Hepatic stellate cell (primary cell): ENCODE data around the gene CTTN.
"Not testable (repeated sequence)": the region's sequence is repeated elsewhere in the genome, so short reads cannot be mapped to it uniquely, and the experiment has no call there.

ENCODE experiments used
- DNase-seq: peaks from one replicate; pipeline ENCODE4 v3.0.0; 2011; ENCODE audit warnings: low spot score

Gene CTTN

DNA sequence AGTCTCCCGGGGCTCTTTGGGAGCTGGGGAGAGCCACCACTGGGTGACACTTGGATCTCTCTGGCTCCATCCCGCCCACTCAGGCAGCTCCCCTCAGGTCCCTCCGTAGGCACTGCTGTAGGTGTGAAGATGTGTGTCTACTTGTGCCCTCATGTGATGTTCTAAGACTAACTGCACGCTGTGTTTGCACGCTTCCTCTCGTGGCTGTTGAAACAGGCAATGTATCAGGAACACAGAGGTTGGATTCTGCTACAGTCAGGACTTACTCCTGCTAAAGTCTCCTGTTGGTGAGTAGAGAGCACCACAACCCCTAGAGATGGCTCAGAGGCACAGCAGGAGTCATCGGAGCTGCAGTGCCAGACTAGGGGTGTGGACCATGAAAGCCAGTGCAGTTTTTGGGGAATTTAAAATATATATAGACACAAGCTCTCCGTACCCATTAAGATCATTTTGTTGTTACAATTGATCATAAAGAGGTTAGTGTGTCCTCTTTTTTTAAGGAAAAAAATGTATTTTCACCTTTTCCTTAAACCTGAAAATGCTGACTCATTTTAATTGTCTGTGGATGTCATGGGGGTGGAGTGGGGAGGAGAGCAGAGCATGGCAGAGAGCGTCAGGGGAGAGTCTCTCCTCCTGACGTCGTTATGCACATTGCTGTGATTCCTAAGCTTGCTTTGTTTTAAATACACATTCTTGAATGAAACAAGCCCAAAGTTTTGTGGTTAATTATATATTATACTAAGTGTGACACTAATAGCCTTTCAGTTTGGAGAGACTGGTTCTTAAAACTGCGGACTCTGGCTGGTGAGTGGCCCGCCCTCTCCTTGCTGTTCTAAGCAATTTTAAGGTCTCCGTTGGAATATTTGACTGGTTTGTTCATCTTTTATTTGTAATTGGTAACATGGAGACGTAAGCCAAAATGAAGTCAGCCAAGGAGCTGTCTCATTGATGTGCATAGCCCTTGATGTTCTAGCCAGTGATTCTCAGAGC is 16.2 kb upstream of the CTTN start:
- DNase-seq: peak; percentile 54

DNA sequence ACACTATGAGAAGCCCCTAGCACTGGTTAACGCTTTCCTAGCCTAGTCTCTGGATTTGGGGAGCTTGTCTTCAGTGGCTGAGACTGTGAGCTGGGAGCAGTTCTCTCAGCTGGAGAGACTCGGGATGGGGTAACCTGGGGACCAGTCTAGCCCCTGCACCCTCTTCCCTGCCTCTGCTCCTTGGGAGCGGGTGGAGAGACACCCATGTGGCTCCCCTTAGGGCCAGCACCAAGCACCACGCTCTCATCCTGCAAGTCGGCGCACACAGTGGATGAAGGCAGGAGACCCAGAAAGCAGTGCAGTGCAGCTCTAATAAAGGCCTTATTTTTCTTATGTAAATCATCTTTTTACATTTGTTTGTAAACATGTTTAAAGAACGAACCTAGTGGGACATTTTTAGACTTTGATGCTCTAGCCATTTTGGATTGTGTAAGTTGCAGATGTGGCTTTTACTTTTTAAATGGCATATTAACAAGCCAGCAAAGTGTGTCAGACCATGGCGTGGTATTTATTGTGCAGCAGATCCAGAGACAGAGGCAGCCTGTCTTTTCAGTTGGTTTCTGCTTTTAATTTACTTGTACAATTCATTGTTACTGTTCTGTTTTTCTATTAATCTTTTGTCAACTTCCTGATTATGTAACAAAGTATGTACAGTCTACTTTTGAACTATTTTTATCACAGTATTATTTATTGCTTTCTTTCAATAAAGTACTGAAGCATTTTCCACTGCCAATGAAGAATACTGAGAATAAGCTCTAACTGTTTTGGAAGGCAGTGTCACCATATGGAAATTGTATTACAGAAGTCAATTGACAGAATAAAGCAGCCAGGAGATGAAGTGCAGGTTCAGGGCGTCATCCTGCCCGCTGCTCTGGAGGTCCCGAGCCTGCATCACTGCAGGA is 14.4 kb upstream of the CTTN start:
- no peak for DNase-seq

DNA sequence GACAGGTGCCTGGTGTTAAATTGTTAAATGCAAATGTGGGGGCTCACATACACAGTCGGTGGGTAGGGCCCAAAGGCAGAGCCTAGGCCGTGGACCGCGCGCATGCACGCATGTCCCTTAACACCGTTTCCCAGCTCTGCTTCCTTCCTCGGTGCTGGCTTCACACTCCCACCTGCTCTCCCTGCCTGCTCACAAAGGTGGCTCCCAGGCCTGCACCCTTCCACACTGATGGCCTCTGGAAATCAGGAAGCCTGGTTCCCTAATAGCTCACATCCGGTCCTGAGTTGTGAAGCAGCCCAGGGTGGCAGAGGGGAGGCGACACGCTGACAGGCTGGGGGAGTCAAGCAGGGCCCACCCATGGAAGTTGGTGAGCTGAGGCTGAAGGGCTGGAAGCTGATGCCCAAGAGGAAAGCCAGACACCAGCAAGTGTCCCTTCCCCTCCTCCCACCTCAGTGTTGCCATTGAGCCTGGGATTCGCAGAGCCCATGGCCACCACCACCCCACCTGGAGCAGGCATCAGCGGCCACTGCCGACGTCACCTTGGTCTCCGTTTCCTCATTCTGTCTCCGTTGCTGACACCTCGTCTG is 13.7 kb upstream of the CTTN start:
- no peak for DNase-seq

DNA sequence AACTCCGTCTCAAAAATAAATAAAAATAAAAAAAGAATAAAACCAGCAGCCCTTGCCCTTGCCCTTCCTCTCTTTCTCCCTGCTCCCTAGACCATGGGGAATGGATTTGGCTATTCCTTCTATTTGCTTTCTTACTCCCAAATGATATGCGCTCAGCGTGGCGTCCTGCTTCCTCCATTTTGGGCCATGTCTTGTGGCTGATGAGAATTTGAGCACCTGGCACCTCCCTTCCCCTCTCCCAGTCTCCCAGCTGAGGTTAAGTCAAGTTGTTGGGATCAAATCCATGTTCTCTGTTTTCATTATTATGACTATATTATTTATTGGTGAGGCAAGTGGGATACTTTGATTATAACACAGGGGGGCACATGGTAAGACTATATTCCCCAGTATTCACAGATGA is 10.8 kb upstream of the CTTN start:
- DNase-seq: no peak

DNA sequence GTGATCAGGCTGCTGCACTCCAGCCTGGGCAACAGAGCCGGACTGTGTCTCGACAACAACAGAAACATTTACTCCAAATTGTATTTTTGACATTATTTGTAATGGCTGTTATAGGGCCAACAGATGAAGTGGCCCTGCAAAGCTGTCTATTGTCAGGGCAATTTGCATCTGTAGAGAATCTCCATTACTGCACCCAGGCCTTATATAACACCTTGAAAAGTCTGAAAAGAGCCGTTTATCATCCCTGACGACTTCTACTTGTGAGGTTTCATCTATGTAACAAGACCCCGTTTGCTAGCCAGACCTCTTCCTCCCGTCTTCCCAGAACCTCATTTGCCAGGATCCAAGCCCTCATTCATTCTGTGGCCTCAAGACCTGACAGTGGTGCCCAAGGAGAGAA is 9.1 kb upstream of the CTTN start:
- DNase-seq: no peak

DNA sequence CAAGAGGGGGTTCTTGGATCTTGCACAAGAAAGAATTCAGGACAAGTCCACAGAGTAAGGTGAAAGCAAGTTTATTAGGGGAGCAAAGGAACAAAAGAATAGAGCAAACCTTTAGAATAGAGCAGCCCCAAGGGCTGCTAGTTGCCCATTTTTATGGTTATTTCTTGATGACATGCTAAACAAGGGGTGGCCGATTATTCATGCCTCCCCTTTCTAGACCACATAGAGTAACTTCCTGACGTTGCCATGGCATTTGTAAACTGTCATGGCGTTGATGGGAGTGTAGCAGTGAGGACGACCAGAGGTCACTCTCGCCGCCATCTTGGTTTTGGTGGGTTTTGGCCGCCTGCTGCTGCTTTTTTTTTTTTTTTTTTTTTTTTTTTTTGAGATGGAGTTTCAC is 7.4 kb upstream of the CTTN start:
- DNase-seq: not testable (repeated sequence)

DNA sequence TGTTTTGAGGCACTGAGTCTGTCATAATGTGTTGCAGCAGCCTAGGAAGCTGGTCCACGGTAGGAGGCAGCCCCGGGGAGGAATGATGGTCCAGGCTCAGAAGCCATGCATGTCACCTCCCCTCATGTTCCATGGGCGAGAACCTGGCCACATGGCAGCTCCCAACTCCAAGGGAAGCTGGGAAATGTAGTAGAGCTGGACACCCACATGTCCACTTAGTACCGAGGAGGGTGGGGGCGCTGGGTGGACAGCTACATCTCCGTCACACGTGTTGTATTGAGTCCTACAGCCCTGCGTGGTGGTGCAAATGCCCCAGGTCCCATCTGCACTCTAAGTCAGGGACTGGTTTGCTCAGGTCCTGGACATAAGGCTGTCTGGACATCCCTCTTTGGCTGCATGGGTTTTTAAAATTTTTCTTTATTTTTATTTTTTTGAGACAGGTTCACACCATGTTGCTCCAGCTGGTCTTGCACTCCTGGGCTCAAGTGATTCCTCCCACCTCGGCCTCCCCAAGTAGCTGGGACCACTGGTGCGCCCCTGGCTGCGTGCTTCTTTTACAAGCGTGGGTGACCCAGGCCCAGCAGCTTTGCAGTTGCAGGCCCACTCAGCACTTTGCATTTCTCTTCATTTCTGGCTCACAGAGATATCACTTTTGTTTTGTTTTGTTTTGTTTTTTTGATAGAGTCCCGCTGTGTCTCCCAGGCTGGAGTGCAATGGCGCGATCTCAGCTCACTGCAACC is 3.9 kb upstream of the CTTN start:
- DNase-seq: no peak

DNA sequence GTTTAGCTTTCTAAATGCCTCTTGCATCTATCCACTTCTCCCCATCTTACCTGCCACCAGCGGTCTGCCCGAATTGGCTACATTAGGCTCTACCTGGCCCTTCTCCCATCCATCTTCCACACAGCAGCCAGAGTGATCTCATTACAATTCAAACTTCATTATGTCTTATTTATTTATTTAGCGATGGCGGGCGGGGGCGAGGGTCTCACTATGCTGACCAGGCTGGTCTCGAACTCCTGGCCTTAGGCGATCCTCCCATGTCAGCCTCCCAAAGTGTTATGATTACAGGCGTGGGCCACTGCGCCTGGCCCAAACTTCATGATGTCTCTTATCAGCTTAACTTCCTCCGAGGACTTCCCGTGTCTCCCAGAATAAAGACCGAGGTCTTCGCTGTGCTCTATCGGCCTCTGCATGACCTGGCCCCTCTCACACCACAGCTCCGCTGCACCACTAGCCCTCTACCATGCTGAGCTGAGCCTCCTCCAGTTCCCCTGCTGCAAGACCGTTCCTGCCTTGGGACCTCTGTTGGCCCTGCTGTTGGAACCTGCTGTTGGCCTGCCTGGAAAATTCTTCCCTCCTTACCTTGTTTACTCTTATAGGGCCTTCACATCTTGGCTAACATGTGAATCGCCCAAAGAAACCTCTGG is 870 bp upstream of the CTTN start:
- DNase-seq: peak; percentile 28

- DNase-seq: no peak
Measured at GRCh38 chr11:70398834-70399680, 728 bp downstream of the CTTN start.

DNA sequence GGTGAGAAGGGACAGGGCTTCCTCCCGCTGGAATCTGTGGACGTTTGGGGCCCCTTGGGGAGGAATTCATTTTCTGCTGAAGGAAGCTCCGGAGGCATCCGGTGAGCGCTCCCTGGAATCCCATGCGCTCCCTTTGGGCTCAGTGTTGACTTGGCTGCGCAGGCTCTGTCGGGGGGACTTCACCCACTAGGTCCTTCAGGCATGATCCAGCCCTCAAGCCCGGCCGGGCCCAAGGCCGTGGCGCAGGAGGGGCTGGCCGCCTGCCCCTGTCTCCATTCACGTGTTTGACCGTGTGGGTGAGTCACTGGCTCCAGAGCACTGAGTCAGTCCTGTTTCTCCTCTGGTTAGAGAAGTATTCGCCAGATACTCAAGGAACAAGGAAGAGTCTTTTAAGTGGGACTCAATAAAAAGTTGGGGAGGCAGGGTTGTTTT is 1.4 kb downstream of the CTTN start:
- peak; percentile 97 for DNase-seq

GRCh38 chr11:70400643-70401042 is 2.3 kb downstream of the CTTN start:
- no peak for DNase-seq

DNA sequence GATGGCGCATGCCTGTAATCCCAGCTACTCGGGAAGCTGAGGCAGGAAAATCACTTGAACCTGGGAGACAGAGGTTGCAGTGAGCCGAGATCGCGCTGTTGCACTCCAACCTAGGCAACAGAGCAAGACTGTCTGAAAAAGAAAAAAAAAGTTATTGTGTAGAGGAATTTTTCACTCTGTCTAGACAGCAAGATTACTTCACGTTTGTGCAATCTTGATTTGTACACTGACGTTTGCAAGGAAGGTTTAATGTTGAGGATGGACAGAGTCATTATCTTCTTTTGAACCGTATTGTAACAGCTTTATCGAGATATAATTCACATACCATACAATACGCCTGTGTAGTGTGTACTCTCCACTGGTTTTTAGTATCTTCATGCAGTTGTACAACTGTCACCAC is 3.7 kb downstream of the CTTN start:
- DNase-seq: no peak

DNA sequence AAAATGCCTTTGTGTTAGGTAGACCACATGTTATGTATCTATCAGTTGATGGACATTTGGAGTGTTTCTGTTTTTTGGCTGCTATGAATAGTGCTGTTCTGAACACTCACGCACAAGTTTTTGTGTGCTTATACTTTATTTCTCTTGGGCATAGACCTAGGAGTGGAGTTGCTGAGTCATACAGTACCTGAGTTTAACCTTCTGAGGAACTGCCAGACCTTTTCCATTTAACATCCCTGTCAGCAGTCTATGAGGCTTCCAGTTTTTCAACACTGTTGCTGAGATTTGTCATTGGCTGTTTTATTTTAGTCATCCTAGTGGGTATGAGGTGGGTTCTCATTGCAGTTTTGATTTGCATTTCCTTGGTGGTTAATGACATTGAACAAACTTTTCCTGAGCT is 4.4 kb downstream of the CTTN start:
- DNase-seq: no peak

GRCh38 chr11:70404244-70404643 is 5.9 kb downstream of the CTTN start:
- no peak for DNase-seq

DNA sequence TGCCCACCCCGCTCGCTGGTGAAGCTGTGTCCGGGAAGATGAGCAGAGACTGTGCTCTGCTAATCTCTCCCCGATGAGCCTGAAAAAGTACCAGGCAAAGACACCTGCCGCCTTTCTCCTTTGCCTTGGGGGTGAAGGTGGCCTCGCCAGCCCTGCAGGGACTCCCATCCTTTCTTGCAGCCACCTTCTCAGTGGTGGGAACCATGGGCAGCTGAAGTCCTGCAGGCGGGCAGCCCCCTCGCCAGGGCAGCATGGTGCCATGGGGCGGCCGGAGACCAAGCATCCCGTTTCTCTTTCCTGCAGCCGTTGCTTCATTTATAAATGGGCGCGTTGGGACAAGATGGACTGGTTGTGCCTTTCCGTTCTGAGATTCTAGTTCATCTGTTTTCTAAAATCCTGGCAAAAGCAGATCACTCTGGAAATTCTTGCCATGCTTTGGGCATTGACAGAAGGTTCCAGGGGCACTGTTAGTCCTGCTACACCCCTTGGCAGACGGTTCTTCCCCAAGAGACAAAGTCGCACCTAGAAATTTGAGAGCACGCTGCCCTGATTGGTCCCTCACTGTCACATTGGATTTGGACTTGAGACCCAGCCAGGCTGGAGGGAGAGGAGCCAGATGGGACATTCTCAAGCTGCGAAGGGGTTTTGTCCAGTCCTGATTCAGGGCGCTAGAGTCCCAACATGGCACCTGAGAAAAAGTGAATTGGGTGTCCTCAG is 7.5 kb downstream of the CTTN start:
- DNase-seq: no peak

GRCh38 chr11:70407121-70407520 is 8.8 kb downstream of the CTTN start:
- no peak for DNase-seq

GRCh38 chr11:70407814-70408213 is 9.5 kb downstream of the CTTN start:
- no peak for DNase-seq

- DNase-seq: not testable (repeated sequence)
Measured at GRCh38 chr11:70408326-70408725, 10.0 kb downstream of the CTTN start.

- no peak for DNase-seq
Measured at GRCh38 chr11:70409437-70409836, 11.1 kb downstream of the CTTN start.

GRCh38 chr11:70409871-70410270 is 11.5 kb downstream of the CTTN start:
- no peak for DNase-seq
